NCI-H526 treated with DMSO at 0.1 percent for 48 hours (cell line): ENCODE measurements around the gene CCDC141.

Source experiments
- DNase-seq: peaks from one replicate; lab custom pipeline; 2025; lab: John Stamatoyannopoulos, UW

Gene CCDC141

DNA sequence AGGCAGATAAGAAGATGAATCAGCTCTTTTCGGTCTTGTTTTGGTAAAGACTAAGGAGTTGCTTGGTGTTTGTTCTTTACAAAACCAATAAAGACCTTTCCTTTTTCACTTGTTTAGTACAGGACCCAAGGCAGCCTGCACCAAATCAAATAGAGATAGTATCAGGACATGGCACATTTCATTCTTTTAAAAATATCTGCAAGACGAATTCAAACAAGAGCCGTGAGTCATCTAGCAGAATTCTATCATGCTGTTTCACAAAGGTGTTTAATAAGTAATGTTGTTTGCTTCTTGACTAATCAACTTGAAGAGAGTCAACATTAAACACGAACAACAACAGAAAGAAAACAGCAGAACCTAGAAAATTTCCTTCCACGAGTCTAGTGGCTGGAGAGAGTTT is 139.9 kb downstream of the CCDC141 start:
- DNase-seq, result no peak

DNA sequence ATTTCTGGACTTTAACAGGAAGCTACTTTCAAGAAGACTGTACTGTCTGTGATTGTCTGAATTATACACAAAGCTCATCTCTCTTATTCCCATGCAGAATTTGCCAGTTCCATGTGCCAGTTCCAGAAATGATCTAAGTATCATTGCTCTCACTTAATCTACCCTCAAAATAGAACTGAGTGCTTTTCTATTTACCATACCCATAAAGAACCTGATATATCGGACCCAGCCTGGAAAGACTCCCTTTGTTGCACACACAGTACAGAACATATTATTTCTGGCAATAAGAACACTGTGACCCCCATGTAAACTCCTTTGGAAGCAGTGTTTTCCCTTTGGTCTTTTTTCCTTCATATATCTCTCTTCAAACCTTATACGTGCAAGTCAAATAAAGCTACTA is 140.4 kb downstream of the CCDC141 start:
- no peak for DNase-seq

DNA sequence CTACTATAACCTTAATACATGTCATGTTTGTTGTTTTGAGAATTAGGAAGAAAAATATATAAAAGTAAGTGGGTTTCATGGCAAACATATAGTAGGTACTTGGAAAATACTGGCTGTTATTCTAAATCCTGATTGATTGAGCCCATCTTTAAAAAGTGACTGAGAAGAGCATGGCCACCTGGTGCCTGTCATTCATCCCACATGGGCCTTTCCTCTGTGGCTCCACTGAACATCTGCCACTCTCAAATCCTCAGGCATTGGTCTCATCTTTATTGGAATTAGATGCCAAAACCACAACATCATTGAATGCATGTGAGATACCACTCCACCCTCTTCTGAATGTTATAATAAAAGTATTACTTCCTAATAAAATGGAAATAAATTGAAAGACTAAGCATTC is 141.1 kb downstream of the CCDC141 start:
- no peak for DNase-seq

DNA sequence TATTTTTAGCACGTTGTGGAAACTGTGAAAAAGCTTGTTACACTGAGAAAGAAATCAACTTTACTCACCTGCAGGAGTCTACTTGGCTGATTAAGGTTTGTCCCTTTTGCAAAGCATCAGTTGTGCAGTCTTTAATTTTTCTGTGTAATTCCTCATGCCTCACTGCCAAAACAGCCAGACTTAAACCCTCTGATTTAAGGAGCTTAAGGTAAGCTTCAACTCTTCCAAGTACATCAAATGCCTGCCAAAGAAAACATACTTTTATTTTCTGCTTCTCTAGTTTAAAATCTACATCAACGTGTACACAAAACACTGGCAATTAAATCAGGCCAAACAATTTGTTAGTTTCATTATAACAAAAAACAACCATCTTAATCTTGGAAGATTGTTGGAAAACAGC is 144.7 kb downstream of the CCDC141 start:
- DNase-seq, result no peak

DNA sequence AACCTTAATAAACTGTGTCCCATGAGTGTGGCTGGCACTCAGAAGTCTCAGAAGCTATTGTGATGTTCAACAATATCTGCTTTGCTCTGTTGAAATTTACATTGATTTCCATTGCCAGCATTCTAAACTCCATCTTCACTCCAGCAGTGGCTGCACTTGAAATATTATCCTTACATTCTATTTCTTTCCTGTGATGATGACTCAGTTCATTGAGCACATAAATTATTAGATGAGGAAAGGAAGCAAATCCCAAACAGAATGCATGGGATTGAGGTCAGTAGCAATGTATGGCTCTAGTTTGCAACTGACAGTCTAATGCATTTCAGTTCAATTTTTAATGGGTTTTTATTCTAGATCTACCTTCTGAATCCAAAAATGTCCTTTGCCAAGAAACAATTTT is 150.3 kb downstream of the CCDC141 start:
- DNase-seq, result no peak

DNA sequence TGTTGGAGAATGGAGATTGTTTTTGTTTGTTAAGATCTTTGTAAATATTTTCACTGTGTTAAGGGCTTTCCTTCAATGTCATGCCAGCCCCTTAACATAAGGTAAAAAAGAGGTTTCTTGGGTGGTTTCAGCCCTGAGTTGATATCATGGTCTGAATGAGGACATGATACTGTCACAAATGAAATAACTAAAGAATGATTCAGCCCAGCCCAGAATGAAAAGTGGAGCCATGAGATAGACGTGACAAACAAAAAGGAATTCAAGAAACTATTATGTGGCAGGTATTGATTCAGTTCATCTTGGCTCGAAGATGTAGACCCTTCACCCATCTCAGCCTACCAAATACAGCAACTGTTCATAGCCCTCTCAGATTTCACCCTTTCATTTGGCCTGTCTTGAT is 154.1 kb downstream of the CCDC141 start:
- no peak for DNase-seq

DNA sequence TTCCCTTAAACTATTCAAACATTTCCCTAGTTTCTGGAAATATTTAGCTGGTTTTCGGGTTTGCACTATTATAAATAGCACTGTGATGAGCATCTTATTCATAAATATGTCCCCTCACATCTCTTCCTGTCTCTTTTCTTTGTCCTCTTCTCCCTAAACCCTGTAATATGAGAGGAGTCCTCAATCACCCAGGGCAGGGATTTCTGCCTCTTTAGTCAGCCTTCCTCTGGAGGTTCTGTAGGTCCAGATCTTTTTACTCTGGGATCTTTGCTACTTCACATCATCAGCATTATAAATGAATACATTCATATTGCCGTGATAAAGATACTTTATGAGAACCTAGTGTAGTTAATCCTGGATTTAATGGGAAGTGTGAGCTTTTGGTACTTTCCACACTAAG is 154.8 kb downstream of the CCDC141 start:
- no peak for DNase-seq

DNA sequence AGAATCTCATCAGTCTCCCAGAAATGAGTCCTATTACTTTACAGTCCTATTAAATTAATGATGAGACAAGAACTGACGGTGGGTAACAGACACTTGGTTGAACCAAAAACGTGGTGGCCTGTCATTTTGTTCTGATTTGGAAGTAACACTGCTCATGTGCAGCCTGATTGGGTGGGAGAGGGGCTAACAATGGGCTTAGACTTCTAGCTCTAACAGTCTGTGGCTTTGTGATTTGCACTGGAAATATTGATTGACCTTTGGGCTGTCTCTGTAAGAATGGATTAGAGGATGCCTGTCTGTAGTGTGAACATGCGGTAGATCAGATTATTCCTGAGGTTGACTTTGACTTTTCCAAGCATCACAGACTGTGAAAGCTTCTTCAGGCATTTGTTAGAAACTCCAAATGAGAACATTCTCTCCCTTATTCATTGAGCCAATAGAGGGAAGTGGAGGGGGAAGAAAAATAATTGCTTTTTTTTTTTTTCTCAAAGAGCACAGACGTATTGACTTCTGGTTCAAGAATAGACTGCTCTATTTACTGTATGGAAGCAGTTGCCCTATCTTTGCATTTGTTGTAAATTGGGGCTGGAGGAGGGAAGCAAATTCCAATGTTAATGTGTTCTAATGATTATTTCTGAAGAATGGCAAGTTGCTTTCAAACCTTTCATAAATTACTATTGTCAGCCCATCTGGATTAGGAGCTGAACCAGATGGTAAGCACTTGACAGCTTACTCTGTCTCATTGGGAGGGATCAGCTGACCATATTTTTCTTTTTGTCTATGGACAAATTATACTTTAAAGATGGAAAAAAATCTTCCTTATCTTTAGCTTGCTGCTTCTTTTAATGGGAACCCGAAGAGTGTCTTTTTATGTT is 156.9 kb downstream of the CCDC141 start:
- DNase-seq, result no peak

DNA sequence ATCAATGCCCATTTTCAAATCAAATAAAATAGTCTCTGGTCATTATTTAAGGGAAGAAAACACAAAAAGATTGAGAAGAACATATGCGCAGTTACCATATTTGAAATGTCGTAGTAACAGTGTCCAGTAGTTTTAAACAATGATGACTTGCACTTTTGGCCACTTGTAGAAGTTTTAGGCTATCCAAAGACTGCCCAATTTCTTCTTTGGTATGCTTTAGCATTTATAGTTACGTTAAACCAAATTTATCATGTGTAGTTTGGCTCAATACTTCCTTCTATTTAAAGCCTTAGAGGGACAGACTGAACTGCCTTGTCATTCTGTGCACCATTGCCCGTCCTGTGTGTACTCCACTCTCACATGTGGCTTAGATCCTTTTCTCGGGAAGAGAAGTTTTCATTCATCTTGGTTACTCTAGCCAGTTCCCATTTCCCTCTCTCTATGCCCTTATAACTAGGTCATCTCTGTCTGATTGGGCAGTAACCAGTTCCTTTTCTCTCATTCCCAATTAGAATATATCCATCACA is 157.9 kb downstream of the CCDC141 start:
- no peak for DNase-seq

DNA sequence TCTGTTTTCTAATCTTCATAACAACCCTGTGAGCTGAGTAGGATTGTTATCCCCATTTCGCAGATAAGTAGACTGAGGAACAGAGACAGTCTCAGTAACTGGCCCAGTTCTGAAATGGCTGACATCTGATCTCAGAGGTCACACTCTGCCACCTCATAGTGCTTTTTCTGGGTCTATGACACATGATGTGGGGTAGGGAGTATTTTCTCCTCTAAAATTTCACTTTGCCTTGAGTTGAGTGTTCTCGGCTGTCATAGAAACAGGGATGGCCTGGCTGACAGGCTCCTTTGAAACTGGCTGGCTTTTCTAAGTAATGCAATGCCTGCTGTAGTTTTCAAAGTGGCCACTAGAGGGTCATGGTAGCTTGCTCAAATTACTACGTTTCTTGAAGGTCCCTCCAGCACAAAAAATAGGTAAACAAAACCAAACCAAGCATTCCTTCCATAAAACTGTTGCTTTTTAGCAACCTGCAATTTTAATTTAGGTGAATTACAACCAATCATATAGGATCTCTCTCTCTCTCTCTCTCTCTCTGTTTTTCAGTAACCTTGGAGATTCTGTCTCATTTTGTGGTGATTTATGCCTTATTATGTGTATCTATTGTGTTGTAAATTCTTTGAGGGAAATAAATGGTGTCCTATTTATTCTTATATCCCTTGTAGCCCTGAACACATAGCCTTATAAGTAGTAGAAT is 158.5 kb downstream of the CCDC141 start:
- DNase-seq, result peak; percentile 50

DNA sequence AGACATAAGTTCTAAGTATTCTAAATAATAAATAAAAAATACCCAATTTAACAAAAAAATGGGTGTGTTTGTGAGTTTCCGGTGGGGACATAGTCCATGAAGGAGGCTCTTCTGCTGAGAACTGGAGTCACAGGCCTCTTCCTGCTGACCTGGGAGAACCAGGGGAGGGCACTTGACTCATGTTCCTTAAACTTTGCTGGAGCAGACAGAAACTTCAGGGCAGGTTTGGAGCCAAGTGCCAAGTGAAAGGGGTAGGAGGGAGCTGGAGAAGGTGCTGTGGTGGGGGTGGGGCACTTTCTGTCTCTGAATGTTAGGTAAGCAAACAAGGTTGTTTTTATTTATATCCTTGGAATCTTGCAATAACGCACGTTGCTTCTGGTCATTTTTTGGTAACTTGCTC is 163.9 kb downstream of the CCDC141 start:
- no peak for DNase-seq

DNA sequence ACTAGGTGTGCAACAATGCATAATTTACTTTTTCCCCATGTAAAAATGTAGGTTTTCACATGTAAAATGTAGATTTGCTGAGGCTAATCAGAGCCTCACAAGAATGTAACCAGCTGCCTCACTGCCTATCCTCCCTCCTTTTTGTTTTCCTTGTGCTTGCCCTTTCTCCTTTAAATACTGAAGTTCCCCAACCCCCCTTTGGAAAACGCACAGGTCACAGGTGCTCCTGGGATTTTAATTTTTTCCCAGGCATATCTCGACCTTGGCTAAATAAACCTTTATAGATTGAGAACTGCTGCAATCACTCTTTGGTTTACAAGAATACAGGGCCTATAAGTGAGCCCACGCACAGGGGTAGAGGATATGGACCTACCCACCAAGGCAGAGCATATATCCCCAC is 165.5 kb downstream of the CCDC141 start:
- no peak for DNase-seq

DNA sequence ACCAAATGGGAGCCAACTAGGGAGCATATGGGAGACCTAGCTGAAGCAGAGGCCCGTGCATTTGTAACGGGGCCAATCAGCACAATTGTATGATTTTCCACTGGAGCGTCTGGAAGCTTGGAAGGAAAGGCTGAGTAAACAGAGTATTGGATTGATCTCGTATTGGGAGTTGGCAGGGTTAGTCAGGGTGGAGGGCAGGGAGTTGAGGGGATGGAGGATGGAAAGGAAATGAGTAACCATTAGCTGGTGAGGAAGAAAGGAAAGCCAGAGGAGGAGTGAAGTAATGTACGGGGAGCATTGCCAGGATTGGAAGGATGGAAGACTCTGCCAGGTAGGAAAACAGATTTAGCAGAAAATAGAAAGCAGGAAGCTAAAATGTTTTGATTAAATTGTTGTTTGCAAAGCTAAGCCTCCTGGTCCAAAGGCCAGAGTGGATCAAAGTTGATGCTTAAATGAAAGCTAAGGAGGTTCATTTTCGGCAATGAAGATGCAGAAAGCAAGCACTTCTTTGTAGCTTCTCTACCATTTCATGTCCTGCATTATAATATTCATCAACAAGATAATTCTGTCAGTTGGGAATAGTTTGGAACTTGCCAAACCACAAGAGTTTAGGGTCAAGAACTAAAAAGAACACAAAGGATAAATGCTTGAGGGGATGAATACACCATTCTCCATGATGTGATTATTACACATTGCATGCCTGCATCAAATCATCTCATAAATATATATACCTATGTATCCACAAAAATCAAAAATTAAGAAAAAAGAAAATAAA is 167.1 kb downstream of the CCDC141 start:
- DNase-seq, result no peak

DNA sequence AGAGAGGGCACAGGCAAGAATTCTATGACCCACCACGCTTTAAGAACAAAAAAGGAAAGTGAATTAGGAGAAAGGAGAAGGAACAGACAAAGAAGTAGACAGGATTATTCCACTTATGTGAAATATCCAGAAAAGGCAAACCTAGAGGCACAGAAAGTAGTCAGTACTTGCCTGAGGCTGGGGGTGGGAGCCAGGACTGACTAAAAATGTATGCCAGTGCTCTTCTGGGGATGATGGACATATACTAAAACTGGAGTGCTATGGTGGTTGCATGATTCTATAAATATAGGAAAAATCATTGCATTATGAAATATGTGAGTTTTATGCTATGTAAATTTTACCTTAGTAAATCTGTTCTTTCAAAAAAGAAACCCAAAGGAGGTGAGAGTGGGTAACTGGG is 168.9 kb downstream of the CCDC141 start:
- DNase-seq, result no peak

DNA sequence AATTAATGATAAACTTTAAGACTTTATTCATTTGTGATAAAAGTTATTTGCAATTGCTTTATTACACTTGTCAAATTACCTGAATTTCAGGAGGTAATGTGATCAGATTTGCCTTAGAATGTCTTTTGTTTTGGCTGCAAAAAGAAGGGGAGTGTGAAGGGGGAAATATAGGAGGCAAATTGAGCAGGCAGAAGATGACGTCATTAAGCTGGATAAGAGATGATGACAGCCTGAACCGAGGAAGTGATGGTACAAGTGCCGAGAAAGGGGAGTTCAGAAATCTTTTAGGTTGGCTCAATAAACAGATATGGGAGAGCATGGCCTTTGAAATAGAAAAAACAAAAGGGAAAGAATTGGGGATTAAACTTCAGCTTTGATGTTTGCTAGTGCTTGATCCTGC is 169.7 kb downstream of the CCDC141 start:
- DNase-seq, result no peak

DNA sequence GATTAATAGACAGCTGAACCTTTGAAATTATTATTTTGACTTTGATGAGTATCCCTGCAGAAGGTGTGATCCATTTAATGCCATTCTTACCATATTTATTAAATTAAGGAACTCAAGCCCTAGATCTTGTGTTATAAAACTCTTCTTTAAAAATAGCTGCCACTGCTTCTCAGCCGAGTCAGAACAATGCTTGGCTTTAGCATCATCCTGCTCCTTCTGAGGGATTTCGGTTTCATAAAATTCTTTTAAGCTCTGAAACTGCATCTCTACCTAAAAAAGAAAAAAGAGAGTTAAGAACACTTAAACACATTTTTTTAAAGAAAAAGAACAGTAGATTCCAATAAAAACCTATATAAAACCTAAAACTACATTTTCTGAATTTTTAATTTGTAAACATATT is 172.1 kb downstream of the CCDC141 start:
- no peak for DNase-seq

DNA sequence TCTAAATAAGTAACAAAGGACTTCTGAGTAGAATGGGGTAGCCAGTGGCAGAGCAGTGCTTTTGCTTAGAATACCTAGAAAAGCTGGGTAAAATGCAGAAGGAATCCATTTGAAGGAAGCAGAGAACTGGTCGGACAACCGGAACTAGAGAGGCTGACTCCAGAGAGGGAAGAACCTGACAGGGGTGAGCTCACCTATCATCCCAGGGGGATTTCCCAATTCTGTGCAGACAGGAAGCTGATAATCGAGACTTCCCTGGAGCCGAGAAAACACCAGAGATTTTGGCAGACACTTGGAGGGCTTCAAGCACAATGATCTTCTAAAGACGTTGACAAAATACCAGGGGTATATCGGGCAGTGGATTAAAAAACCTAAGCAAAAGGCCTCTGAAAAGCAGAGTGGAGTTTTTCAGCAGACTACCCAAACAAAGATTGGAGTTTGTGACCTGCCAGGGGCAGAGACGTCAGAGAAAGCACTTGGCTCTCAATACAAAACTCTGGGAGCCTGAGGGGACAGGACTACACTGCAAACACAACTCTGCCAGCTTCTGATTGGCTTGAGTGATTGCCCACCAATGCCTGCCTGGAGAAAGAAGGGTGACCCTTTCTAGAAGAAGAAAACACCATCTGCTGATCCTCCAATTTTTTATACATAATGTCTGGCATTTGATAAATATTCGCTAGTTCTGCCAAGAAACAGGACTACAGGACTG is 175.3 kb downstream of the CCDC141 start:
- no peak for DNase-seq

DNA sequence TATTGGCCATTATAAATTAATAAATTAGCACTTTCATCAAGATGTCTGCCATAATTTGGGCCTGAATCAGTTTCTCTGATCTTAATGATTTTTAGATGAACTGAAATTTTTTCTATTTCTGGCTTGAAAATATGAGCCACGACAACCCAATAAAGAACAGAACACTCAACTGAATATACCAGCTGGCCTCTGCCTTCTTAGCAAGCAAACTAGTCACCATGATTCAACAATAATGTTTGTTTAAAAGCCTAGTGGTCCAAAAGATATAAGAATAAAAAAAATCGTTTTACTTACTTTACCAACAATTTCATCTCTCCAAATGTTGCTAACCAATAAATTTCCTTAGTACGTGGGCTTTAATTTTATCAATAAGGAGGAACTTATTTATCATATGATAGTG is 176.0 kb downstream of the CCDC141 start:
- no peak for DNase-seq

DNA sequence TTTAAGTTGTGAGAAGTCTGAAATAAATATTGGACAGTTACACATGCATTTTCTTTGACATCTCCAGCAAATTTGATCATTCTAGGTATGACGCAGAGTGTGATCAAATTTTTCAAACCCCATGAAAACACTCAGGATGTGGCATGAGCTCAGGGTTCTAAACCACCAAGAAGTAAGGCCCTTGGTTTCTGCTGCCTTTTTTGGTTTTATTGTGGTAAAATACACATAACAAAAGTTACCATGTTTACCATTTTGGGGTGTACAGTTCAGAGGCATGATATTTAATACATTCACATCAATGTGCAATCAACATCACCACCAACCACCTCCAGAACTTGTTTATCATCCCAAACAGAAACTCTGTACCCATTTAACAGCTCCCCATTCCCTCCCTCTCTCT is 178.4 kb downstream of the CCDC141 start:
- DNase-seq, result no peak

DNA sequence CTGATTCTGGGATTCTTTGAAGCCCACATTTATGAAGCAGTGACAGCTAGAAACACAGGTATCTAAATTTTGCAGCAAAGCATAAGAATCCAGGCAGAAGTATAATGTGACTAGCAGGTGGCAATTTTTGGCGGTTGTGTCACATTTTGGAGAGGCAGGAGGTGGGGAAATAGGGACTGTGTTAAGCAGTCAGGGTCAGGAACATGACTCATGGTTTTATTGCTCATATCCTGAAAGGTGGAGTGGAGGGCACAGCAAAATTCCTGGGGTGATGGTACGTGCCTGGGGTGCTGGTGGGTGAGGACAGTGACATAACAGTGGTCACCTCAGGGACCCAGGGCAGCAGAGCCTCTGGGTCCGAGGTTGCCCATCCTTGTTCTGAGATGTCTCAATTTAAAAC is 179.2 kb downstream of the CCDC141 start:
- no peak for DNase-seq

DNA sequence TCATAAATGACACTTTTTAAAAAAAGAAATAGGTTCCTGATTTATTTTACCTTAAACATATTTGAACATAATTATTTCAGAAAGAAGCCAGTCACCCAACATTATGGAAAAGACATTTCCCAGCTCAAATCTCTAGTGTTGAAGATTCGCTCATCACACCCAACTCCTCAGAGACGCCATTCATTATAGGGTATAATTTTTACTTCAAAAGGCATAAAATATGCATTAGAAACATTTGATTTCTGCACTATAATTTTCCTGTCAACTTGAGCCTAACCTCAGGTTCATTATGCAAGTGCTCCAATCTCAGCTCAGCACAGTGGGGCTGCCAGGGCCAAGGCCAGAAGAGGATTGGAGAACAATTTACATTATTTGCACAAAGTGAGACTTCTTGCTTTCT is 183.9 kb downstream of the CCDC141 start:
- DNase-seq, result no peak
